ENCODE measurements around the gene CSNK2B.

Gene CSNK2B

GRCh38 chr6:31652925-31653724, 12.8 kb upstream of the CSNK2B start:
- H3K4me1 Mint-ChIP-seq = peaks cover 67% of the 10 kb centered on the region
- peak overlapping the region; percentile 94 to 100 for H3K4me3 Mint-ChIP-seq
- no peaks in the 10 kb centered on the region for H3K27me3 Mint-ChIP-seq
- no peaks in the 10 kb centered on the region for H3K9me3 Mint-ChIP-seq
- ATAC-seq (peak; percentile 80), DNase-seq (no peak)
- peak overlapping the region; percentile 97 to 99 for H3K27ac Mint-ChIP-seq

DNA sequence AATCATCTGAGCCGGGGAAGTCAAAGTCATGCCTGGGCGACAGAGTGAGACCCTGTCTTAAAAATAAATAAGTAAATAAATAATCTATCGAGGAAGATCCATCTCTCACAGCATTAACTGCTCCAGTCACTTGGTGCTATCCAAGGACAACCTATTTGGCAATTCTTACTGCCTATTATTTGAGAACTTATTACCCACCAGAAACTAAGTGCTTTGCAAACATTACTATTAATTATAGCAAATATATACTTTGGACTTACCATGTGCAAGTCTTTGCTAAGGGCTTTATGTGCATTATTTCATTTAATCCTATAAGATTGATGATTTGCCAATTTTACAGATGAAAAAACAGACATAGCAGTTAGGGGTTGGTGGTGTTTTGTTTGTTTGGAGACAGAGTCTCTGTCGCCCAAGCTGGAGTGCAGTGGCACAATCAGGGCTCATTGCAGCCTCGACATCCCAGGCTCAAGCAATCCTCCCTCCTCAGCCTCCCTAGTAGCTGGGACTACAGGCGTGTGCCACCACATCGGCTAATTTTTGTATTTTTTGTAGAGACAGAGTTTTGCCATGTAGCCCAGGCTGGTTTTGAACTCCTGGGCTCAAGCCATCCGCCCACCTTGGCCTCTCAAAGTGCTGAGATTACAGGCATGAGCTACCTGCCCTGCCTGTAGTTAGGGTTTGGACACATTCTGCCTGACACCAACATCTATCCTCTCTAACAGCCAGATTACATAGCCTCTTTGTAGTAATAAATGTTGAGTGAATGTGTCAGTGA, 11.1 kb upstream of the CSNK2B start:
- H3K27me3 Mint-ChIP-seq = no peaks in the 10 kb centered on the region

DNA sequence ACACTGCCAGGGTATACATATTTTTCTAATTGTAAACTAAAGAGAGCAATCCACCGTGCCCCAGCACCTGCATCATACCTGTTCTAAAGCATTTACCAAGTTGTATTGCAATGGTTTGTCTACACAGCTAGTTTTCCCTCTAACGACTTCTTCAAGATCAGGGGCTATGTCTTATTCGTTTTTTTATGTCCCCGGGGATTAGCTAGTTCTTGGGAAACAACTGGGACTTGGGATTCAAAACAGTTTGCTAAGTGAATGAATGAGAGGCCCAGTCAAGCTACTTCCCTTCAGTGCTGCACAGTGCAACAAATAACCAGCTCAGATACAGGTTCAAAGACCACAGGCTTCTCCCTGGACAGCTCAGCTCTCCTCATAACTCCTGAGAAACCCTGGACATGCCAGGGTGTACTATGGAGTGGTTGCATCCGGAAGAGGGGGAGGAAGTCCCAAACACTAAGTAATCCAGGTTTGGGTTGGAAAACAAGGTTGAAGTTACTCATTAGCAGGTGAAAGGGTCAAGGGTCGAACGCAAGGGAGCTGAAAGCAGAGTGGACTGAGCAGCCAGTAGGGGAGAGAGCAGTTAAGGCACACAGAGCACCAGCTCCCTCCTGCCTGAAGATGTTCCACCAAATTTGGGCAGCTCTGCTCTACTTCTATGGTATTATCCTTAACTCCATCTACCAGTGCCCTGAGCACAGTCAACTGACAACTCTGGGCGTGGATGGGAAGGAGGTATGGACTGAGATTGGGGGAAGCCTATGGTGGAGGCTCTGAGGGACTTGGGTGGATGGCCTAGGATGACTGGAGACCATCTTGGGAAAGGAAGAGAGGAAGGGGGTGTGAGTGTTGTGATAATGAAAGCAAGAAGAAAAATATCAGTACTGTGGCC, 10.3 kb upstream of the CSNK2B start, which contains the start of gene APOM:
Gene APOM, plus strand, starts transcription at position 546 of the 889 bp plus-strand sequence. Its CDS starts 73 bp downstream, at position 619.
- no peak for ATAC-seq
- peak within 1 kb of the TSS in 1 of 2 donors; percentile 34 for H3K27ac Mint-ChIP-seq
- H3K4me1 Mint-ChIP-seq = peaks cover 68% of the 10 kb centered on the region
- H3K27me3 Mint-ChIP-seq = no peaks in the 10 kb centered on the region
- no peak within 1 kb of the TSS for H3K4me3 Mint-ChIP-seq
- no peak for DNase-seq
- H3K9me3 Mint-ChIP-seq = no peaks in the 10 kb centered on the region

More for the DNA sequence above, 11.1 kb upstream of the CSNK2B start:
- Mint-ChIP-seq H3K4me1 (peaks cover 72% of the 10 kb centered on the region), H3K27ac (no peak overlapping the region), H3K9me3 (no peaks in the 10 kb centered on the region), H3K4me3 (no peak overlapping the region)
- ATAC-seq (no peak), DNase-seq (no peak)

- Mint-ChIP-seq H3K27me3 (no peaks in the 10 kb centered on the region), H3K4me3 (peak overlapping the region; percentile 94), H3K9me3 (no peaks in the 10 kb centered on the region), H3K4me1 (peaks cover 71% of the 10 kb centered on the region), H3K27ac (peak overlapping the region; percentile 54 to 85)
- peak; percentile 45 for ATAC-seq
- peak in 1 of 2 donors; percentile 50 for DNase-seq
Observed at GRCh38 chr6:31657406-31658157, 8.3 kb upstream of the CSNK2B start.

DNA sequence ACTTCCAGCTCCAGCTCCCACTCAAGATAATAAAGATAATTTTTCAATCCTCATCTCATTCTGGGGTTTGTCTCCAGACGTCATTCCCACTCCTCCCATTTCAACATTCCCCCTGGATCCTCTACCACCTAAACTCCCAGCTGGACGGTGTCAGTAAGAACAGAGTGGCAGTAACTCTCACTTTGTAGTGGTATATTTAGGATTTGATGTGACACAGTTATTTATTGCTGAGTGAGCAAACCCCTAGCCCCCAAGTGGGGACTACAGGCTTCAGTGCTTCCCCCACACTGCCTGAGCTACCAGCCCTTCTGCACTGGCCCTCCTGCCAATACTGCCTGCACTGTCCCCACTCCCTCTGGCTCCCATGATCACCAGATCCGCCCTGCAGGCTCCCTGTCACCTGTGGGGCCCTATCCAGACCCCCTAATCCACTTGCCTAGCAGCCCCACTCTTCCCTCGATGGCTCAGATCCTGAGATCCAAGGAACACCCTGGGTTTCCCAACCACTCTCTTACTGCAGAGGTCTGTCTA, 7.7 kb upstream of the CSNK2B start:
- Mint-ChIP-seq H3K9me3 (no peaks in the 10 kb centered on the region), H3K4me1 (peaks cover 72% of the 10 kb centered on the region), H3K27me3 (no peaks in the 10 kb centered on the region), H3K4me3 (peak overlapping the region; percentile 94), H3K27ac (peak overlapping the region; percentile 64 to 85)
- ATAC-seq (no peak), DNase-seq (no peak)

- peak overlapping the region; percentile 94 for H3K4me3 Mint-ChIP-seq
- DNase-seq (no peak), ATAC-seq (no peak)
- no peaks in the 10 kb centered on the region for H3K27me3 Mint-ChIP-seq
- H3K4me1 Mint-ChIP-seq = peaks cover 80% of the 10 kb centered on the region
- no peaks in the 10 kb centered on the region for H3K9me3 Mint-ChIP-seq
- H3K27ac Mint-ChIP-seq = peak overlapping the region; percentile 44 to 89
Observed at GRCh38 chr6:31658983-31659648, 6.8 kb upstream of the CSNK2B start.

DNA sequence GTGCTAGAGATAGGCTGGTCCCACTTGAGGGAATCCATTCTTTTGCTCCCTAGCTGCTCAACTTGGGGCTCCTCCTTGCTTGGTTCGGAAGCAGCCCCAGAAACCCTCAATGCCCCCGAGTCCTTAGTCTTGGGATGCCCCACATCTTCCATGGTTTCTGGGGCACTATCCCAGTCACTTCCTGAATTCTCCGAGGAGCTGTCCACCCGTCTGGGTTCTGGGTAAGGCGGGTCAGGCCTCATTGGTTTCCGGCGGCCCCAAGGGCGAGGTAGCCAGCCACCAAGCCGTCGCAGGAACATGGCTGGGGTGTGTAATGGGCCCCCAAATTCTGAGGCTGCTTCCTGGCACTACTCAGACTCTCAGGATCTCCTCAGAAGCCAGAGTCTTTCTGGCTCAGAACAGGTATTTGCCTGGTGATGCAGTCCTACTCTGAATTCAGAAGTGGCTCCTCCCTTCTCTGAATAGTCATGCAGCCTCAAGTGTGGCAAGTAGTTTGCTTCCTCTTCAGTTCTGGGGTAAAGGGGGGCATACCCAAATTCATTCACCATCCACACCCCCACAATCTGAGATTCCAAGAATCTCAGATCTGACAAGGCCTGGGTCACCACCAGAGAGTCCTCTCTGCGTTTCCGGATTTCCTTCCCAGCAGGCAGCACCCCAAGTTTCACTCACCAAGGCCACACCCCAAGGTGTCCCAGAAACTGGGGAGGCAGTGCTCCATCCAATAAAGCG, 6.1 kb upstream of the CSNK2B start:
- DNase-seq = peak; percentile 30 to 37
- peak; percentile 51 for ATAC-seq
- peaks cover 87% of the 10 kb centered on the region for H3K4me1 Mint-ChIP-seq
- no peaks in the 10 kb centered on the region for H3K9me3 Mint-ChIP-seq
- H3K4me3 Mint-ChIP-seq = peak overlapping the region; percentile 94
- H3K27ac Mint-ChIP-seq = peak overlapping the region; percentile 89
- no peaks in the 10 kb centered on the region for H3K27me3 Mint-ChIP-seq

DNA sequence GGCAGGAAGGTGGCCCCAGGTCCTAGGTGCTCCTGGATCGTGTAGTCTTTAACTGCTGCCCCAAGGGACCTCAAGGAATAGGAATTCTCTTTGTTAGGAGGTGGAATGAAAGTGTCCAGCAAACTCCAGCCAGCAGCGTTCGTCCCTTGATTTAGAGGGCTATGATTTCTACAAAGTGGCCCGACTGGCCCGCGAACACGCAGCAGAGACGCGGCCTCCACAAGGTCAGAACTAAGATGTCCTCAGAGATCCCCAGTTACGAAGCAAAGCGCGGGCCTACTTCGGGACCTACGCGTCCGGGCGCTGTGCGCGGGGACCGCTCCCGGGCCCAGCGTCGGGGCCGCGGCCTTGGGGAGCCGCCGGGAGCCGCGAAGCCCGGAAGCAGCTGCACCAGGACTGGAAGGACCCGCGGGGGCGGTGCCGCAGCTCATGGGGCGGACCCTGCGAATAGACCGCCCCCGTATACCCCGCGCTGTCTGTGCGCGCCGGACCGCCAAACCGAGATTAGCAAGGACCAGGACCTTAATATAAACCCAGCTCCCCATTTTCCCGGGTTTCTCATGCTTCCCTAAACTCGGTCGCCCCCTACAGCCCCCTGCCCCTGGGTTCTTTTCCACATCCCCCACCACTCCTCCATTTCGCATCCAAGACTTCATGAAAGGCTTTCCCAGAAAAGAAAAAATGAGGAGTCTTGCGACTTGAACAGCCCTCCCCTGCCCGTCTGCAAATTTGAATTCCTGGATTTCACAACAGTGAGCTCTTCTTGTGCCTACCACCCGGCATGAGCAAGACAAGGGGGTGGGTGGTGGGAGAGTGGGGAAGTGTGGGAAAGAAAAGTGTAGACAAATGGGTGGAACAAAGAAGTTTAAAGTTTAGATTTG, 5.3 kb upstream of the CSNK2B start, which contains the start of gene C6orf47:
Gene C6orf47, minus strand, starts transcription at position 398 of the 881 bp plus-strand sequence. CDS start 831 bp downstream, outside the sequence.
- Mint-ChIP-seq H3K4me1 (peaks cover 84% of the 10 kb centered on the region), H3K27me3 (no peaks in the 10 kb centered on the region), H3K4me3 (peak within 1 kb of the TSS; percentile 94), H3K9me3 (no peaks in the 10 kb centered on the region), H3K27ac (peak within 1 kb of the TSS; percentile 89)
- ATAC-seq (peak; percentile 75), DNase-seq (peak; percentile 70 to 79)

DNA sequence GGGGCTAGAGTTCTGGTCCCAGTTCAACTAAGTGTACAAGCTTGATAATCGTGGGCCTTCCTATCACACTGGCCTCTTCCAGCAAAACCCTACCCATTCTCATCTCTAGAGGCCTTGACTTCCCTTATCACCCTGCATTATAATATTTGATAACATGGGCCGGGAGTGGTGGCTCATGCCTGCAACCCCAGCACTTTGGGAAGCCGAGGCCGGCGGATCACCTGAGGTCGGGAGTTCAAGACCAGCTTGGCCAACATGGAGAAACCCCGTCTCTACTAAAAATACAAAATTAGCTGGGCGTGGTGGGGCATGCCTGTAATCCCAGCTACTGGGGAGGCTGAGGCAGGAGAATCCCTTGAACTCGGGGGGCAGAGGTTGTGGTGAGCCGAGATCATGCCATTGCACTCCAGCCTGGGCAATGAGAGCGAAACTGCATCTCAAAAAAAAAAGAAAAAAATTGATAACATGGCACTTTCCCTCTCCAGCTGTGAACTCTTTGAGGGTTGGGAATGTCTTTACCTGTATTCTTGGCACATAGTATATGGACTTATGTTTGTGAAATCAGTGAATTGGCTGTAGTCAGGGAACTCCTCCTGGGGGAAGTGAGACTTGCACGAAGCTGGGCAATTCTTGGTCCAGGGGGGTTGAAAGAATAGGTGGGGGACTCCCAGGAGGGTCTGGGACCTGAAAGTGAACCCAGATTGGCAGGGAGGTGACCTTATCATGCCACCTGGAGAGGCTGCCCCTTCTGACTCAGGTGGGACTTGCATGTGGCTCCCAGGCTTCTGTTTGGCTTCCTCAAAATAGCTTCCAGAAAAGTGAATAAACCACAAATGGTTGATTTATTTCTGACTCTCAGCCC, 4.4 kb upstream of the CSNK2B start:
- peak overlapping the region in 1 of 2 donors; percentile 55 for H3K27ac Mint-ChIP-seq
- H3K27me3 Mint-ChIP-seq = no peaks in the 10 kb centered on the region
- ATAC-seq (no peak), DNase-seq (no peak)
- H3K4me3 Mint-ChIP-seq = peak overlapping the region; percentile 94
- H3K4me1 Mint-ChIP-seq = peaks cover 84% of the 10 kb centered on the region
- H3K9me3 Mint-ChIP-seq = no peaks in the 10 kb centered on the region

- no peak for ATAC-seq
- no peak for DNase-seq
- Mint-ChIP-seq H3K27me3 (no peaks in the 10 kb centered on the region), H3K27ac (peak overlapping the region in 1 of 2 donors; percentile 90), H3K4me1 (peaks cover 86% of the 10 kb centered on the region), H3K9me3 (no peaks in the 10 kb centered on the region), H3K4me3 (peak overlapping the region; percentile 51 to 66)
Observed at GRCh38 chr6:31662124-31662723, 3.7 kb upstream of the CSNK2B start.

GRCh38 chr6:31663126-31663960, 2.5 kb upstream of the CSNK2B start:
- no peaks in the 10 kb centered on the region for H3K9me3 Mint-ChIP-seq
- DNase-seq (no peak), ATAC-seq (no peak)
- no peaks in the 10 kb centered on the region for H3K27me3 Mint-ChIP-seq
- peak overlapping the region; percentile 87 to 97 for H3K4me3 Mint-ChIP-seq
- peaks cover 86% of the 10 kb centered on the region for H3K4me1 Mint-ChIP-seq
- H3K27ac Mint-ChIP-seq = peak overlapping the region; percentile 57 to 84

All from stimulated activated naive CD8-positive, alpha-beta T cell treated with anti-CD3 and anti-CD28 coated beads, Interleukin-15, amount 100 ng/mL, for 72 hours (primary cell).